GM19328 (cell line): ENCODE measurements around the gene LAMB3.
"Not testable (repeated sequence)": the region's sequence is repeated elsewhere in the genome, so short reads cannot be mapped to it uniquely, and the experiment has no call there.

Experiments
- ATAC-seq: cut with Tn5 transposase; IDR thresholded peaks from one replicate; pipeline ENCODE4 v1.9.1; 2021; ENCODE audit warnings: mild to moderate bottlenecking, moderate library complexity; ENCODE audit not compliant: unreplicated experiment

LAMB3 gene

DNA sequence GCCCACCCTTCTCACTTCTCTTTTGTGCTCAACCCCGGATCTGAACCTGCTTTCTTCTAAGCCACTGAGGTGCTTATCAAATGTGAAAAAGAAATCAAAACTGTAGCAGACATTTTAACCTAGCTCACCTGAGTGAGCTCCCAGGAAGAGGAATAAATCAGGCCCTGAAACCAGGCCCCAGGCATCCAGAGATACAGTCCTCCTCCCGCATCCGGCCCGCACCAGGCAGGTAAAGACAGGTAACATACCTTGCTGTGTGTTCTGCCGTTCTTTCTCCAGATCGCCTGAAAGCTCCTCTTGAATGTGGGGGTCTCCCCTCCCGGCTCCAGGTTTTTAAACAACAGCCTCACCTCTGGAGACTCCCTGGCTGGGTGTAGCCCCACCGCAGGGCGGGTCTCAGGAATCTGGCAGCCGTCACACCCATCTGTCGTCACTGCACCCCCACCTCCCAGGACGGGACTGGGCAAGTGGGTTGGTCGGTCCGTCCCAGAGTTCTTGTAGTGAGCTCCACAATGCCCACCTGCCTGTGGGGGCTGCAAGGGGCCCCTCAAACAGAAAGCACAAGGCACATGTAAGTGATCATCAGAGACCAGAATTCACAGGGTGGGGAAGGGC, at the start of gene LAMB3:
Gene LAMB3, minus strand, starts transcription at position 305 of the 615 bp plus-strand sequence. CDS start 1,481 bp downstream, outside the sequence.
- no peak for ATAC-seq

DNA sequence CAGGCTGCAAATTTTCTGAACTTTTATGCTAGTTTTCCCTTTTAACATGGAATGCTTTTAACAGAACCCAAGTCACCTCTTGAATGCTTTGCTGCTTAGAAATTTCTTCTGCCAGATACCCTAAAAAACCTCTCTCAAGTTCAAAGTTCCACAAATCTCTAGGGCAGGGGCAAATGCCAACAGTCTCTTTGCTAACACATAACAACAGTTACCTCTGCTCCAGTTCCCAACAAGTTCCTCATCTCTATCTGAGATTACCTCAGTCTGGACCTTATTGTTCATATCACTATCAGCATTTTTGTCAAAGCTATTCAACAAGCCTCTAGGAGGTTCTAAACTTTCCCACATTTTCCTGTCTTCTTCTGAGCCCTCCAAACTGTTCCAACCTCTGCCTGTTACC, 48.5 kb upstream of the LAMB3 start:
- not testable (repeated sequence) for ATAC-seq

DNA sequence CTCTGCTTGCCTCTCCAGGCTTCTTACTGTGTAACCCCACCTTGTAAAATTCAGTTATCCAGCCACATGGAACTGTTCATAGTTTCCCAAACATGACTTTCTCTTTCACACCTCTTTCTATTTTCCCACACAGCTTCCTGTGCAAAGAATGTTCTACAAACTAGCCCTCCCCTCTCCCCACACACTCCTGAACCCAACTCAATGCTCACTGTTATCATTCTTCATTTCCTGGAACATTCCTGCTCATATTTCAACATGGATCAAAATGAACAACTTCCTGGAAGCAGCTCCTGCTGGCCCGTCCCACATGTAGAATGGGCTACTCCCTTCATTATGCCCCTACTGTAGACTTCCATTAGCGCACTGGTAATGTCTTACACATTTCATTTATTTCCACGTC, 44.9 kb upstream of the LAMB3 start:
- ATAC-seq: no peak

DNA sequence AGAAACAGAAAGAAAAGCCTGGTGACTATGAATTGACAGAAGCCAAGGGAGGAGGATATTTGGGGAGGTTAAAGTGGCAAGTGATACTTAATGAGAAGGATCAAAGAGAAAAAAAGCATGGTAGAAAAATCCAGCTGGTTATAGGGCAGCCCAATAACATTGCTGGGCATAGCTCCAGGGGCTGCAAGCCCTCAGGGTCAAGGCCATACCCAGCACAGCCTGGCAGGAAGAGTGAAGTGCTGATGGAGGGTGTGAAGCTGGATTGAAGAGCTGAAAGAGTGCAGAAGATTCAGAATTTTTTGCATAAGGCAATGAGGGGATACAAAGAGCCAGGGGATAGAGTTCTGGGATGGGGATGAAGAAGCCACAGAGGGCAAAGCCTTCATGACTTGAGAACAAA, 44.4 kb upstream of the LAMB3 start:
- ATAC-seq: no peak

DNA sequence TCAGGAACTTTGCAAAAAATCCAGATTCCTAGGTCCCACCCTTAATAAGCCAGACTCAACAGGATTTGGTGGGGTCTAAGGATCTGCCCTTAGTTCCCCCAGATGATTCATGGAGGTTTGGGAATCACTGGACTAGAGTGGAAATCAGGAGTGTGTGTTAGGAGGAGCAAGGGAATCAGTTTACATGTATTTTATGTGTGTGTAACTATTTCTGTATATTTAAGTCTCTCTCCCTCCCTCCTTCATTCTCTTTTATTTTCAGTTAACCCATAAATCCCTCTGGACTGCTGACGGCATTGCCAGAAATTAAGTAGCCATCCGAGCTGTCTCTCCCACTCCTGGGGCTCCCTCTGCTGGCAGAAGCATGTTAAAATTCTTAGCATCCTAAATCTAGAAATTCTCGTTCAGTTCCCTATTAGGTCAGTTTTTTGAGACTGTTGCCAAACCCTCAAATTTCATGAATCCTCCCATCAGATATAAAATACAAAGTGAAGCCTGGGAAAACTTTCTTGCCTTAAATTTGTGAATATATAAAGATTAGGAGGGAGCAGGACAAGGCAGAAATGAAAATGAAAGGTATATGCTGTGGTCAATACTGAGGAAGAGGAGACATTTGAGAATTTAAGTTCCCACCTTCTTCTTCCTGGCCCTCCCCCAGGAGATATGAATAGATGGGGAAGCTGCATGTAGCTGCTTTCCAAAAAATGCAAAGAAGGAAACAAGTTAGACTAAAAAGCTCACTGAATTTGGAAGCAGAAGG, 40.7 kb upstream of the LAMB3 start:
- no peak for ATAC-seq

DNA sequence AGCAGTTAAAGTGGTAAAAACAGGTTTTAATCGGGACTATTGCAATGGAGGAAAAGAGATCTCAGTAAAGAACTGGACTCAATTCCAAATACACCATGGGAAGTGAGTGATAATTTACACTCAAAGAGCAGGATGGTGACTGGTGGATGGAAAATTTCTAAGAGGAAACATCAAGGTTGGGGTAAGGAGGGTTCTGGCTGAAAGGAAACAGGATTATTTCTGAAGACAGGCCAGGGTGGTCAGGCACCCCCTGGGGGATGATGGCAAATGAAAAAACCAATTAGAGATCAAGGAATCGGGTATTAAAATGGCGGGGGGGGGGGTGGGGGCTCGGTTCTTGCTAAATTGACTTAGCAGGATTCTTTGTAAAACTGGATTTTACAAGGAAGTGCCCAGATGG, 40.1 kb upstream of the LAMB3 start:
- no peak for ATAC-seq

DNA sequence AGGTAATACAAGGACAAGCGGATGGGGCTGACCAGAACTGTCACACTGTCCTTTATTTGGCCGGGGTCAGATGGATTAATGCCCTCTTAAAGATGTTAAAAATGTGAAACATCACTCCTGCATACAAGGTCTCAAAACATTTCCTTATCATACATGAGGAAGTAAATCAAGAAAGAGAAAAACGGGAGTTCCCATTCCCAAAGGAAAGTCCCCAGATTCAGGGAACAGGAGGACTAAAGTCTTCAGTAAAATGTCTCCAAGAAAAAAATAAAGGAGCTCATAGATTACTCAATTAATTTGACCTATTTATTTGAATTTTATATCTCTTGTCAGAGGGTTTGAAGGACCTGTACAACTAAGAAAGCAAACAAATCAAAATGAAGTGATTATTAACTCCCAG, 39.0 kb upstream of the LAMB3 start:
- no peak for ATAC-seq

DNA sequence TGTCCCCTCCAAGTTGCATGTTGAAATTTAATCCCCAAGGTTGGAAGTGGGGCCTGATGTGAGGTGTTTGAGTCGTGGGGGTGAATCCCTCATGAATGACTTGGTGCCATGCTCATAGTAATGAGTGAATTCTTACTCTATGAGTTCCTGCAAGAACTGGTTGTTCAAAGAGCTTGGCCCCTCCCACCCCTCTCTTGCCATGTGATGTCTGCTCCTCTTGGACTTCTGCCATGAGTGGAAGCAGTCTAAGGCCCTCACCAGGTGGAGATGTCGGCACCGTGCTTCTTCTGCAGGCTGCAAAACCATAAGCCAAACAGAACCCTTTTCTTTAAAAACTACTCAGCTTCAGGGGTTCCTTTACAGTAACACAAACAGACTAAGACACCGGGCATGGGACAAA, 37.3 kb upstream of the LAMB3 start:
- no peak for ATAC-seq

DNA sequence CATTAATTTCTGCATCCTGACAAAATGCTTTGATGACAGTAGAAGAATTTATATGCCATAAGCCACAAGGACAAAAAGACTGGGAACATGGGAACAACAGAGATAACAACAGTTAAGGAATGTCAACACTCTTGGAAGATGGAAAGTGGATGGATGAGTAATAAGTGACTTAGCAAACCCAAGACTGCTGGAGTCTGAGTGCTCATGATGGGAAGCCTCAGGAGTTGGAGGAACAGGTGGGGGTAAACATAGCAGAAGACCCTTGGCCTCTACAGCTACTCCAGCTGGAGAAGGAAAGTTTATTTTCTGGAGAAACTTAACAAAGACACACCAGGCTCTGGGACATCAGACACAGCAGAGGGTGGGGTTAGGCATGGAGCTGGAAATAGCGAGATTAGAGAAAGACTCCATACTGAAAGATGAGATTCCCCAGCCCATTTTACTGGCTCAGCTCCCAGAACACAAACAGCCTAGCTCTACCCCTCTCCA, 36.6 kb upstream of the LAMB3 start:
- no peak for ATAC-seq

DNA sequence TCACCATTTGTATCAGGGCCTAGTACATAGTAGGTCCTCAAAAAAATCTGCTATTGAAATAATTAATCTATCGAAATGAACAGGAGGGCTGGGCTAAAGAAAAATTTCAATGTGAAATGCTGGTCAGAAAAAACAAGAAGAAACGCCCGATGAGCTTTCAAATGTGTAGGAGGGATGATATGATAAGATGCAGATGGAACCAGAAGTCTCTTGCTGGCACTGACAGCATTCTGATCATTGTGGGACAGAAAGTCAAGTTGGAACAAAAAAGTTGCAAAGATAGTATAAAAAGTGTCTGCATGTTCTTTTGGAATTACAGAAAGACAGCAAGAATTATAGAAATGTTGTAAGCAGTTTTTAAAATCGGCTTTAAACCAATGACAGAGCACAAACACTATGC, 34.1 kb upstream of the LAMB3 start:
- ATAC-seq: no peak

DNA sequence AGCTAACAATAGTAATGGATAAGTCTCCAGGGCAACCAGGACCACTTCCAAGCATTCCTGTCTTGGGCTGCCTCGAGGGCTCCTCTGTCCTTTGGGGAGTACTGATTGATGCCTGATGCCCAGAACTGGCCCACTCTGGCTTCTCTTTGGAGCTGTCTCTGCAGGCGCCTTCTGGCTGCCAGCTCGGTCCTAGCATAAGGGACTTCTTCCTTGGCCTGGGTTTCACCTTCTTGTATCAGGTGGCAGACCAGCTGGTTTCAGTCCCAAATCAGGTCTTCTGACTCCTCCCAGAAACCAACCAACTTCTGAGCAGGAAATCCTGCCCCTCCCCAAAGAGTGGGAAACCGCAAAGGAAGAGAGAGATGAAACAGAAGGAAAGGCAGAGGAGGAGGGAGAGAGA, 33.6 kb upstream of the LAMB3 start:
- no peak for ATAC-seq

DNA sequence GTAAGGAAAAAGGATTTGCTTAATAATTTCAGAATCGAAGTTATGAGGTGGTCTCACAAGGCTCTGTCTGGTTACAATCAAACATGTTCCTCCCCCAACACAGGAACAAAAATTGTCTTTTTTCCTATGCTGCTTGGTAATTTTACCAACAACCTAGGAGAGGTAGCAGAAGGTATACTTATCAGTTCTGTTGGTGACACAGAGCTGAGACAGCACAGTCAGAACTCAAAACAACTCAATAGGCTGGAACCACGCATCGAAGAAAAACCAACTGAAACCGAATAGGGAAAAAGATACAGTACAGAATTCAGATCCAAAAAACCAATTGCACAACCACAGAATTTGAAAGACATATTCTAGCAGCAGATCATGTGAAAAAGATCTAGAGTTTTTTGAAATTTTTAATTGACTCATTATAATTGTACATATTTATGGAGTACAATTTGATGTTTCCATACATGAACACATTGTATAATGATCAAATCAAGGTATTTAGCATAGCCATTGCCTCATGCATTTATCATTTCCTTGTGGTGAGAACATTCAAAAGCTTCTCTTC, 26.8 kb upstream of the LAMB3 start:
- no peak for ATAC-seq

DNA sequence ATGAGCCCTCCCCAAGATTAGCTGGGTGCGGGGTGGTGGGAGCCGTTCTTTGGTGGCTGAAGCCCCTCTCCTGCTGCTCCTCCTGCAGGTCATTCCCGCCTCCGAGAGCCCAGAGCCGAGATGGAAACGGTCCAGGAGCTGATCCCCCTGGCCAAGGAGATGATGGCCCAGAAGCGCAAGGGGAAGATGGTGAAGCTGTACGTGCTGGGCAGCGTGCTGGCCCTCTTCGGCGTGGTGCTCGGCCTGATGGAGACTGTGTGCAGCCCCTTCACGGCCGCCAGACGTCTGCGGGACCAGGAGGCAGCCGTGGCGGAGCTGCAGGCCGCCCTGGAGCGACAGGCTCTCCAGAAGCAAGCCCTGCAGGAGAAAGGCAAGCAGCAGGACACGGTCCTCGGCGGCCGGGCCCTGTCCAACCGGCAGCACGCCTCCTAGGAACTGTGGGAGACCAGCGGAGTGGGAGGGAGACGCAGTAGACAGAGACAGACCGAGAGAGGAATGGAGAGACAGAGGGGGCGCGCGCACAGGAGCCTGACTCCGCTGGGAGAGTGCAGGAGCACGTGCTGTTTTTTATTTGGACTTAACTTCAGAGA, 23.4 kb upstream of the LAMB3 start:
- ATAC-seq: no peak

DNA sequence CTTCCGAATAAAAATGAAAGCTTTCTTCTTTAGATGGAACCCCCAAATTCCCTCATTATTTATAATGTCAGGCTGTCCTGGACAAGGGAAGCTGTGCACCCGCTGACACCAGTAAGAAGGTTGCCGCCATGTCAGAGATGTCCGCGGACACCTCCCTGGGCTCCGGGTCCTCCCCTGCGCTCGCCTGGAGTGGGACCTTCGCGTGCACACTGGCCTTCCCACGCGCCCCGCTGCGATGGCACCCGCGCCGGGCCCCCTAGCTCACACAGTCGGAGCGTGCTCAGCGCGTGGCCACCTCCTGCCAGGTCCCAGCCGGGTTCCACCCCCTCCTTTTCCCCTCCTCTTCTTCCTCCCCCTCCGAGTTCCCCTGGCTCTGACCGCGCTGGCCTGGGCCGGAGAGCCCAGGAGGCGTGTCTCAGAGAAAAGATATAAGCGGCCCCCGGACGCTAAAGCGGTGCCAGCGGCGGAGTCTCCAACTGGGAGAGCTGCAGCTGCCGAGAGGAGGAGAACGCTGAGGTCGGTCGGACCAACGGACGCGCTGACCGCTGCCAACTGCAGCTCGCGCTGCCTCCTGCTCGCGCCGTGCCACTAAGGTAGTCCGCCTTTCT, 22.8 kb upstream of the LAMB3 start, which contains the start of gene G0S2:
Gene G0S2, plus strand, starts transcription at position 456 of the 608 bp plus-strand sequence. CDS start 273 bp downstream, outside the sequence.
- no peak for ATAC-seq

DNA sequence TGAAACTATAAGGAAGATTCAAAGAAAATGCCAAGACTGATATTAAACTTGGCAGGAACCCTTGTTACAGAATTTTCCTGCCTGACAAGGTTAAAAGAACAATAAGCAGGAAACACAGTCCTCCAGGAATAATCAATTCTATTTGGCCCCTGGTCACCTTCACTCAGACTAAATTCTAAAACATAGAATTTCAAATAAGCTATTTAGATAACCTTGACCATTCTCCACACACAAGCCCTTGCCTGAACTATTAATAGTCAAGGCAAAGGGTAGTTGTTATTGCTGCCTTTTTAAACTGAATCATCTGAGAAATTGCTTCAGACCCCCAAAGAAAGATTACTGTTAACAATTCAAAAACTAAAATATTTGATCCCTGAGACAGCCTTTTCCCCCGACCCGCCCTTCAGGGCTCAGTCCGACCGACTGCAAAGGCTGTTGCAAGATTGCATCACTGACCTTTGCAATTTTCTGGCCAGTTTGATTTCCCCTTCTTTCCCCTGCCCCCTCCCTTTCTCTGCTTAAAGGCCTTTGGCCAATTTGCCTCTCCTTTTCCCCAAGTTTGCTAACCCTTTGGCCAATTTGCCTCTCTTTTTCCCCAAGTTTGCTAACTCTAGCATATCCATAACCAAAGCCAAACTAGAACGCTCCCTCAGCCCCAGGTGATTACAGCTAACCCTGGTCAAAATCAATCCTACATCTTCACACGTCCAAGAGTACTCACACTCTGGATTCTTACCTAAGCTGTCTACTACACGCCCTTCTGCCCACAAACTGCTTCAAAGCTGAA, 21.6 kb upstream of the LAMB3 start:
- no peak for ATAC-seq

DNA sequence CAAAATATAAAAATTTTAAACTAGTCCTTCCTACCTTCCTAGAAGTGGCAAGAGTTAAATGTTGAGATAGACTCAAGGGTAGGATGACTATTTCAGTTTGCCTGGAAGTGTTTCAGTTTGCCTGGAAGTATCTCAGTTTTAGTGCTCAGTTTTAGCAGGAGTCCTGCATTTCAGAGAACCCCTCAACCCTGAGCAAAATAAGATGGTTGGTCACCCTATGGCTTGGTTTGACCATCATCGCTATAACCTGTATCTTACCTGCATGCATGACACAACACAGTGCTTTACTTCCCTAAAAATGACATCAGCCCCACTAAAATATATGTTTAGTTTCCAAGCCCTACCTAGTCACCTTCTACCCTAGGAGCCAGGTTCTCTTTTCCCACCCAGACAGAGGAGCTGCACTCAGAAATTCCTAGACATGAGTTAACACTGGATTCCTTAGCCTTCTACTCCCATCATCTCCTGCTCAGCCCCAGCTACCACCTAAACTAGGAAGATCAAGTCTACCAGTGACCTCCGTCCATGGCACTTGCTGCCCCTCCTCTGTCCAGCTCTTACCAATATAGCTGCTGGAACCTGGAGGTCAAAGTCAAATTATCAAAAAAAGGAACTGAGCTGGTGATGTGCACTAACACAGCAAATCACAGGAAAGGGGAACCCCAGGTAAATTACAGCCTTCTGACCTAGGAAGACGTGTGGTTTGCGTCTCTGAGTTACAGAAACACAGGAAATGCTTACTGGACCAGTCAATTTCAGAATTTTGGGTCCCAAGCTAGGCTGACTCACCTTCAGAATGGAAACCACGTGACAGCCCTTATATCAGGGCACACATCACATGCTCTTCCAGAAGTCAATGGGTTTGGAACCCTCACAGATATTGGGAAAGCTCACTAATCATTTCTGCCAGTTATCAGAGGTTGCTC, 20.7 kb upstream of the LAMB3 start:
- ATAC-seq: peak; percentile 92

DNA sequence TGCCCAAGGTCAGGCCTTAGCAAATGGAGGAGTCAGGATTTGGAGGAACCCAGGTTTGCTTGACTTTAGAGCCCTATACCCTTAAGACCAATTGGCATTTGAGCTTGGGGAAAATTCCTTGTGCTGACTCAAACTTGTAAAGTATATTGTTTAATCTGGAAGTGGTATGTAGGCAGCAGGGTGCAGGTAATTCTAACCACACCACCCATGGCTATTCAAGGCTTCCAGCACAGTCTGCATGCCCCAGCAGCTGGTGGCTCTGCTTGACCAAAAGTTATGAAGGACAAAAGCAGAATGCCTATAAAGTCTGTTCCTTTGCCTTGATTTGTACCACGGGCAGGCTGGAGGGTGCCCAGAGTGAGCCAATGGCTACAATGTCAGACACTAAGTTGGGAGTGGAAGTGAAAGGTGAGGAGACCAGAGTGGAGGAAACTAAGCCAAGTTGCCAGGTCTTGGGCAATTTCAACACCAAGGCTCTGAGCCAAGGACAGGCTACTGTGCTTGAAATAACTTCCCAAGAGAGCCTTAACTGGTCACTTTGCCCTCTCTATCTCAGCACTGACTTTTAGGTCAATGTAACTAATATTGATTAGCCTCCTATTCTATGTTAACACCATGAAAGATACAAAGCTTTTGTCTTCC, 18.3 kb upstream of the LAMB3 start:
- ATAC-seq: no peak

DNA sequence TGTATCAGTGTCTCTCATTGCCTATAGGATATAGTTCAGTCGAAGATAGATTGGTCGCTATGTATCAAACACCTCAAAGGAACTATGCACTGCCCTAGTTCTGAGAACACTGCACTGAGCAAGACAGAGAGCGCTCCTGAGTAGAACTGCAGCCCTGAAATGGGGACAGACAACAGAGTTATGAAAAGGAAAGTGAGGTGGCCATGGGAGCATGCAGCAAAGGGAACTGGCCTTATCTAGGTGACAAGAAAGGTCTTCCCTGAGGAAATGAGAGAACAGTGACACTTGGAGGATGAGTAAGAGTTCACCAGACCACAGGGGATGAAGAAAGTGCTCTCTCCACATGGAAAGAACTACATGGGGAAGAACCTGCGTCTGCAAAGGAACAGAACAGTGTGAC, 15.5 kb upstream of the LAMB3 start:
- ATAC-seq: no peak

DNA sequence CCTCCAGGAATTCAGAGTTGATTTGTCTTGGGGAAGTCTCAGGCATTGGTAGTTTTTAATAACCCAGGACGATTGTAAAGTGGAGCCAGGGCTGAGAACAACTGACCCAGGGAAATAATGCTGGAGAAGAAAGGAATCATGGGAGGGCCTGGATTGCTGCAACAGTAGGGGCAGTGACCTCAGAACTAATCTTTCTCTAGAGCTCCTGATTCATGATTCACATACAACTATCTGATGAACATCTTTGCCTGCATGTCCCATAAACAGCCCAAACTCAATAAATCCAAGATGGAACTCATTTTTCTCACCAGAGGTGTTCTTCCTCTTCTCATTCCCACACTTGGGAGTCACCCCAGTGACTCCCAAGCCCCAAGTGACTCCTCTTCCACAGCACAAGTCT, 14.9 kb upstream of the LAMB3 start:
- no peak for ATAC-seq
